CD8-positive, alpha-beta memory T cell (primary cell): Measurements from ENCODE around the gene BMP3. TPM values are rescaled to one million over a fixed set of nuclear protein-coding genes. Genes with fewer than 3 reads are reported as not detected.

Experiments used
- CTCF ChIA-PET: fragments of 350-600 bp; sonication (Branson Sonifier 250); formaldehyde crosslinking; loops from one replicate; lab custom pipeline; 2021; ENCODE audit warnings: antibody characterized with exemption; lab: Charles Lee
- POLR2A ChIA-PET: fragments of 350-600 bp; sonication (Branson Sonifier 250); formaldehyde crosslinking; loops from one replicate; lab custom pipeline; 2021; ENCODE audit warnings: antibody characterized with exemption; lab: Charles Lee
- DNase-seq, 5 donors: peaks; one replicate each; pipeline versions ENCODE4 v3.0.0 to v3.0.0-alpha.2; 2020 to 2022; ENCODE audit warnings: mixed read lengths in 1 of 5
- H3K27ac ChIP-seq: one replicate; pipeline ENCODE4 v1.7.0; 2013; ENCODE audit warnings: low read depth, mild to moderate bottlenecking, low read length, moderate library complexity
- H3K27me3 ChIP-seq: 2 replicates; pipeline ENCODE4 v1.7.0; 2013; ENCODE audit warnings: low read length, mild to moderate bottlenecking; ENCODE audit not compliant: insufficient read depth, poor library complexity, severe bottlenecking
- H3K36me3 ChIP-seq: 2 replicates; pipeline ENCODE4 v1.7.0; 2013; ENCODE audit warnings: mild to moderate bottlenecking, low read length, moderate library complexity; ENCODE audit not compliant: insufficient read depth
- H3K4me1 ChIP-seq: 2 replicates; pipeline ENCODE4 v1.7.0; 2013; ENCODE audit warnings: mild to moderate bottlenecking, low read length, moderate library complexity; ENCODE audit not compliant: insufficient read depth
- H3K4me3 ChIP-seq: 2 replicates; pipeline ENCODE4 v1.7.0; 2013; ENCODE audit warnings: mild to moderate bottlenecking, low read length
- H3K9me3 ChIP-seq: 2 replicates; pipeline ENCODE4 v1.7.0; 2013; ENCODE audit warnings: mild to moderate bottlenecking, low read length
- H3K27ac Mint-ChIP-seq, 8 donors: one replicate each; pipeline ENCODE4 v1.8.0; 2020 to 2021; ENCODE audit warnings: mixed read lengths in 8 of 8, mild to moderate bottlenecking in 6 of 8, inconsistent platforms in 3 of 8, moderate library complexity in 3 of 8
- H3K27me3 Mint-ChIP-seq, 2 donors: one replicate each; pipeline ENCODE4 v1.8.0; 2020 to 2021; ENCODE audit warnings: mixed read lengths in 2 of 2, mild to moderate bottlenecking in 1 of 2, moderate library complexity in 1 of 2
- H3K36me3 Mint-ChIP-seq, 3 donors: one replicate each; pipeline ENCODE4 v1.8.0; 2020 to 2021; ENCODE audit warnings: mixed read lengths in 3 of 3, inconsistent platforms in 1 of 3, mild to moderate bottlenecking in 1 of 3
- H3K4me1 Mint-ChIP-seq, 3 donors: one replicate each; pipeline ENCODE4 v1.8.0; 2020 to 2021; ENCODE audit warnings: mixed read lengths in 3 of 3, inconsistent platforms in 1 of 3, mild to moderate bottlenecking in 1 of 3
- H3K4me3 Mint-ChIP-seq, 7 donors: one replicate each; pipeline ENCODE4 v1.8.0; 2020 to 2021; ENCODE audit warnings: mixed read lengths in 7 of 7, mild to moderate bottlenecking in 6 of 7, moderate library complexity in 4 of 7, inconsistent platforms in 2 of 7
- H3K9me3 Mint-ChIP-seq, 5 donors: one replicate each; pipeline ENCODE4 v1.8.0; 2020 to 2022; ENCODE audit warnings: mixed read lengths in 5 of 5, mild to moderate bottlenecking in 3 of 5, moderate library complexity in 2 of 5, inconsistent platforms in 1 of 5
- polyA plus RNA-seq: library from polyadenylated mRNA; unstranded; fragments of 300-500 nt; fragmentation: Illumina TruSeq; gene quantifications from one replicate; pipeline ENCODE4 v1.2.3, GENCODE V29; 2021
- total RNA-seq, 2 experiments: library from RNA; stranded (reverse); gene quantifications; one replicate each; pipeline ENCODE4 v1.2.3, GENCODE V29; 2021

BMP3 gene
- total and polyA plus RNA-seq, 3 experiments from 2014 or later = not detected

- Mint-ChIP-seq H3K27ac (no peak overlapping the region), H3K9me3 (no peaks in the 10 kb centered on the region), H3K4me3 (no peak overlapping the region), H3K27me3 (peaks cover 0 to 5% of the 10 kb centered on the region in 2 donors), H3K36me3 (peaks cover 0 to 3% (median 0%) of the 10 kb centered on the region in 3 donors), H3K4me1 (no peaks in the 10 kb centered on the region)
- Histone ChIP-seq H3K9me3 (no peaks in the 10 kb centered on the region), H3K27ac (no peak overlapping the region), H3K27me3 (no peaks in the 10 kb centered on the region), H3K4me1 (no peaks in the 10 kb centered on the region), H3K36me3 (no peaks in the 10 kb centered on the region), H3K4me3 (no peak overlapping the region)
- ChIA-PET POLR2A (no interaction called here), CTCF (no interaction called here)
- DNase-seq = no peak
Measured at GRCh38 chr4:81096566-81096965, 66.1 kb downstream of the BMP3 start.

GRCh38 chr4:81102107-81102506 is 71.6 kb downstream of the BMP3 start:
- Mint-ChIP-seq H3K27ac (no peak overlapping the region), H3K9me3 (no peaks in the 10 kb centered on the region), H3K36me3 (peaks cover 0 to 12% (median 0%) of the 10 kb centered on the region in 3 donors), H3K4me3 (no peak overlapping the region), H3K4me1 (no peaks in the 10 kb centered on the region), H3K27me3 (no peaks in the 10 kb centered on the region)
- ChIA-PET CTCF (no interaction called here), POLR2A (interaction anchor here (0.7 kb wide), 1 partner anchor 270 kb away, joined by 4 read pairs; no protein-coding TSS in a partner anchor)
- H3K27me3 ChIP-seq = no peaks in the 10 kb centered on the region
- no peak overlapping the region for H3K4me3 ChIP-seq
- no peak for DNase-seq
- no peak overlapping the region for H3K27ac ChIP-seq
- no peaks in the 10 kb centered on the region for H3K9me3 ChIP-seq
- H3K36me3 ChIP-seq = no peaks in the 10 kb centered on the region
- H3K4me1 ChIP-seq = no peaks in the 10 kb centered on the region

- Mint-ChIP-seq H3K9me3 (no peaks in the 10 kb centered on the region), H3K27me3 (no peaks in the 10 kb centered on the region), H3K27ac (peak overlapping the region in 1 of 8 donors; percentile 3), H3K4me3 (no peak overlapping the region), H3K36me3 (peaks cover 0 to 9% (median 0%) of the 10 kb centered on the region in 3 donors), H3K4me1 (no peaks in the 10 kb centered on the region)
- no peak for DNase-seq
- no peak overlapping the region for H3K27ac ChIP-seq
- CTCF ChIA-PET = no interaction called here
- no peaks in the 10 kb centered on the region for H3K4me1 ChIP-seq
- H3K9me3 ChIP-seq = no peaks in the 10 kb centered on the region
- H3K27me3 ChIP-seq = no peaks in the 10 kb centered on the region
- no peak overlapping the region for H3K4me3 ChIP-seq
- no peaks in the 10 kb centered on the region for H3K36me3 ChIP-seq
- POLR2A ChIA-PET = no interaction called here
Measured at GRCh38 chr4:81106150-81106549, 75.6 kb downstream of the BMP3 start.

Other genes starting within 250 kb of the BMP3 start
- under 1 TPM; 0.58 to 0.59 TPM for gene PRKG2, start 184.5 kb downstream of the BMP3 start, total RNA-seq
- gene PRKG2, start 184.5 kb downstream of the BMP3 start, polyA plus RNA-seq = 0.53 TPM